IMR-90 (cell line): ENCODE measurements around the gene ARSH.
"Not testable (repeated sequence)": the region's sequence is repeated elsewhere in the genome, so short reads cannot be mapped to it uniquely, and the experiment has no call there.

ENCODE experiments used
- BHLHE40 ChIP-seq: fragments of 150-350 bp; IDR thresholded peaks from 2 replicates; pipeline ENCODE4 v1.6.1; 2016; ENCODE audit warnings: mild to moderate bottlenecking, low read depth, low read length
- CEBPB ChIP-seq: IDR thresholded peaks from 2 replicates; pipeline ENCODE4 v1.6.1; 2012; ENCODE audit warnings: low read depth, low read length, improper control_type of control experiment
- CHD1 ChIP-seq: IDR thresholded peaks from 2 replicates; pipeline ENCODE4 v1.6.1; 2012; ENCODE audit warnings: low read depth, low read length, improper control_type of control experiment
- ELK1 ChIP-seq: fragments of 150-350 bp; IDR thresholded peaks from 2 replicates; pipeline ENCODE4 v1.6.1; 2016; ENCODE audit warnings: low read depth, mild to moderate bottlenecking, low read length, moderate library complexity, borderline replicate concordance
- POLR2A ChIP-seq: IDR thresholded peaks from 2 replicates; pipeline ENCODE4 v1.6.1; 2012; ENCODE audit warnings: mild to moderate bottlenecking, low read depth, low read length
- RAD21 ChIP-seq: IDR thresholded peaks from 2 replicates; pipeline ENCODE4 v1.6.1; 2012; ENCODE audit warnings: low read length, improper control_type of control experiment
- RCOR1 ChIP-seq: IDR thresholded peaks from 2 replicates; pipeline ENCODE4 v1.6.1; 2012; ENCODE audit warnings: mild to moderate bottlenecking, low read length, improper control_type of control experiment; ENCODE audit not compliant: insufficient replicate concordance
- RFX5 ChIP-seq: IDR thresholded peaks from 2 replicates; pipeline ENCODE4 v1.8.0; 2012; ENCODE audit warnings: low read depth, mild to moderate bottlenecking, low read length, moderate library complexity
- SMC3 ChIP-seq: fragments of 150-350 bp; IDR thresholded peaks from 2 replicates; pipeline ENCODE4 v1.6.1; 2016; ENCODE audit warnings: low read depth, mild to moderate bottlenecking, antibody characterized with exemption, low read length, moderate library complexity
- USF2 ChIP-seq: fragments of 150-350 bp; IDR thresholded peaks from 2 replicates; pipeline ENCODE4 v1.6.1; 2017; ENCODE audit warnings: mild to moderate bottlenecking, antibody characterized with exemption, low read length, low read depth
- TF ChIP-seq, protein P1 (sequence below): conservative IDR thresholded peaks from 2 replicates; pipeline ENCODE4 v1.5.1; 2012; ENCODE audit warnings: mild to moderate bottlenecking, low read depth, low read length, improper control_type of control experiment

DNA sequence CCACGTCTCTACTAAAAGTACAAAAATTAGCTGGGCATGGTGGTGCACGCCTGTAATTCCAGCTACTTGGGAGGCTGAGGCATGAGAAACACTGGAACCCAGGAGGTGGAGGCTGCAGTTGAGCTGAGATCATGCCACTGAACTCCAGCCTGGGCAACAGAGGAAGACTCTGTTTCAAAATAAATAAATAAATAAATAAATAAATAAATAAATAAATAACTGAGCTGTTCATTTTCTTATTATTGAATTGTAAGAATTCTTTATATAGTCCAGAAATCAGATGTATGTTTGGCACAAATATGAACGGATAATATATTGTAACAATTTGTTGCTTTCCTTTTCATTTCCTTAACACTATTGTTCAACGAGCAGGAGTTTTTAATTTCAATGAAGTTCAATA, 27.7 kb upstream of the ARSH start:
- TF ChIP-seq, protein P1, sequence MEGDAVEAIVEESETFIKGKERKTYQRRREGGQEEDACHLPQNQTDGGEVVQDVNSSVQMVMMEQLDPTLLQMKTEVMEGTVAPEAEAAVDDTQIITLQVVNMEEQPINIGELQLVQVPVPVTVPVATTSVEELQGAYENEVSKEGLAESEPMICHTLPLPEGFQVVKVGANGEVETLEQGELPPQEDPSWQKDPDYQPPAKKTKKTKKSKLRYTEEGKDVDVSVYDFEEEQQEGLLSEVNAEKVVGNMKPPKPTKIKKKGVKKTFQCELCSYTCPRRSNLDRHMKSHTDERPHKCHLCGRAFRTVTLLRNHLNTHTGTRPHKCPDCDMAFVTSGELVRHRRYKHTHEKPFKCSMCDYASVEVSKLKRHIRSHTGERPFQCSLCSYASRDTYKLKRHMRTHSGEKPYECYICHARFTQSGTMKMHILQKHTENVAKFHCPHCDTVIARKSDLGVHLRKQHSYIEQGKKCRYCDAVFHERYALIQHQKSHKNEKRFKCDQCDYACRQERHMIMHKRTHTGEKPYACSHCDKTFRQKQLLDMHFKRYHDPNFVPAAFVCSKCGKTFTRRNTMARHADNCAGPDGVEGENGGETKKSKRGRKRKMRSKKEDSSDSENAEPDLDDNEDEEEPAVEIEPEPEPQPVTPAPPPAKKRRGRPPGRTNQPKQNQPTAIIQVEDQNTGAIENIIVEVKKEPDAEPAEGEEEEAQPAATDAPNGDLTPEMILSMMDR = not testable (repeated sequence)
- TF ChIP-seq POLR2A, BHLHE40, RCOR1, ELK1, SMC3, CEBPB, RAD21, USF2, RFX5, CHD1: not testable (repeated sequence)
